AG04450 (cell line): Measurements from ENCODE around the gene BLVRB. TPM values are rescaled to one million over a fixed set of nuclear protein-coding genes. Genes with fewer than 3 reads are reported as not detected.
"Not testable (repeated sequence)": the region's sequence is repeated elsewhere in the genome, so short reads cannot be mapped to it uniquely, and the experiment has no call there.

ENCODE experiments used
- CTCF ChIA-PET: fragments of 300-600, 350-600 bp; formaldehyde crosslinking; extraction: SDS; loops from one replicate; lab custom pipeline; 2022; ENCODE audit warnings: antibody characterized with exemption, inconsistent platforms; lab: Charles Lee
- POLR2A ChIA-PET: fragments of 350-600 bp; formaldehyde crosslinking; extraction: SDS; loops from one replicate; lab custom pipeline; 2021; ENCODE audit warnings: antibody characterized with exemption, inconsistent platforms; lab: Yijun Ruan, JAX
- DNase-seq: peaks from one replicate; pipeline ENCODE4 v3.0.0-alpha.2; 2011; ENCODE audit warnings: low read depth, low spot score
- H3K27ac ChIP-seq: one replicate; pipeline ENCODE4 v1.5.1; 2012; ENCODE audit warnings: low read depth, low read length, control low read depth
- H3K27me3 ChIP-seq: one replicate; pipeline ENCODE4 v1.6.0; 2012; ENCODE audit warnings: low read length; ENCODE audit not compliant: control insufficient read depth, insufficient read depth
- H3K4me3 ChIP-seq: 2 replicates; pipeline ENCODE4 v1.5.1; 2011; ENCODE audit warnings: mild to moderate bottlenecking, low read depth, low read length, control low read depth
- H3K9me3 ChIP-seq: 2 replicates; pipeline ENCODE4 v1.5.1; 2012; ENCODE audit warnings: low read length; ENCODE audit not compliant: control insufficient read depth, insufficient read depth
- CTCF ChIP-seq: IDR thresholded peaks from 2 replicates; pipeline ENCODE4 v1.5.1; 2011; ENCODE audit warnings: low read depth, low read length, control low read depth, inconsistent platforms
- polyA plus RNA-seq: library from polyadenylated mRNA; depleted of rRNA; stranded (reverse); fragments of >200 nt; gene quantifications from 2 replicates; pipeline ENCODE4 v1.2.3, GENCODE V29; 2011

Gene BLVRB
- polyA plus RNA-seq, 1 experiment, result 40.4 TPM

DNA sequence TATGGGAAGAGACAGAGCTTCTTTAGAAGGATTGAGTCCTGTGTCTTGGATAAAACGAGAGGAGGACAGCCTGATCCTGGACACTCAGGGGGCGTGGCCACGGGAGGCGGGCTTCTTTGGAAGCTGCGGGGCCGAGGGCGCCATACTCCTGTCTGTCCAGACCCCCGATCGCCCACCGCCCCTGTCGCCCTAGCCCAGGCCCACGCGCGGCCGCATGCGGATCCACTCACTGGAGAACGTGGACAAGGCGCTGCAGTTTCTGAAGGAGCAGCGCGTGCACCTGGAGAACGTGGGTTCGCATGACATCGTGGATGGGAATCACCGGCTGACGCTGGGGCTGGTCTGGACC is 24.3 kb upstream of the BLVRB start:
- DNase-seq, result no peak
- Histone ChIP-seq H3K27ac (no peak overlapping the region), H3K9me3 (peaks cover 9% of the 10 kb centered on the region; the same call in 1 of the 2 replicates), H3K4me3 (no peak overlapping the region), H3K27me3 (peaks cover 18% of the 10 kb centered on the region)
- ChIA-PET POLR2A (no interaction called here), CTCF (no interaction called here)
- TF ChIP-seq CTCF, result no peak

GRCh38 chr19:40486017-40486416 is 20.5 kb upstream of the BLVRB start:
- CTCF ChIA-PET, result no interaction called here
- no peak for TF ChIP-seq CTCF
- POLR2A ChIA-PET, result no interaction called here
- no peak for DNase-seq
- Histone ChIP-seq H3K4me3 (no peak overlapping the region), H3K9me3 (peaks cover 9% of the 10 kb centered on the region; the same call in 1 of the 2 replicates), H3K27ac (no peak overlapping the region), H3K27me3 (peaks cover 6% of the 10 kb centered on the region)

GRCh38 chr19:40475878-40476644 is 10.5 kb upstream of the BLVRB start:
- ChIA-PET POLR2A (interaction anchor here (0.6 kb wide), 1 partner anchor 130 kb away, joined by 3 read pairs; no protein-coding TSS in a partner anchor), CTCF (interaction anchor here (1.4 kb wide), 1 partner anchor 11 kb away, joined by 5 read pairs; the partner anchor contains the start of gene BLVRB)
- H3K27me3 ChIP-seq, DNase-seq, H3K4me3 ChIP-seq, H3K9me3 ChIP-seq, H3K27ac ChIP-seq: not testable (repeated sequence)

GRCh38 chr19:40474737-40475136 is 9.2 kb upstream of the BLVRB start:
- DNase-seq, result no peak
- Histone ChIP-seq H3K27ac (no peak overlapping the region), H3K4me3 (no peak overlapping the region), H3K9me3 (no peaks in the 10 kb centered on the region), H3K27me3 (no peaks in the 10 kb centered on the region)
- no peak for TF ChIP-seq CTCF
- CTCF ChIA-PET, result interaction anchor here (1.0 kb wide), 1 partner anchor 169 kb away, joined by 3 read pairs; no protein-coding TSS in a partner anchor
- POLR2A ChIA-PET, result no interaction called here

DNA sequence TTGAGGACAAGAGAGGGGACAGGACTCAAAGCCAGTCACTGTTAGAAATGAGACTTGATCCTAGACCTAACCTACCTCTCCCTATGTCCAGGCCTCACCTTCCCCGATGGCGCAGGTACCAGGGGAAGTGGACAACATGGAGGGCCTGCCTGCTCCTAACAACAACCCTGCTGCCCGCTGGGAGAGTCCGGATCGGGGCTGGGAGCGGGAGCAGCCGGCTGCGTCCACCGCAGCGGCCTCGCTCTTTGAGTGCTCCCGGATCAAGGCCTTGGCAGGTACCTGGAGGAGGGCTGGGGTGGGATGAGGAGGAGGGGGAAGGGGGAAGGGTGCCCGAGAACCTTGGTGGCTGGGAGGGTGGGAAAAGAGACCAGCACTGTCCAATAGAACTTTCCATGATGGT is 7.0 kb upstream of the BLVRB start:
- Histone ChIP-seq H3K4me3 (no peak overlapping the region), H3K27ac (no peak overlapping the region), H3K9me3 (no peaks in the 10 kb centered on the region; the same call in 1 of the 2 replicates), H3K27me3 (peaks cover 7% of the 10 kb centered on the region)
- TF ChIP-seq CTCF, result no peak
- POLR2A ChIA-PET, result no interaction called here
- CTCF ChIA-PET, result no interaction called here
- DNase-seq, result no peak
